GM18868 (cell line): ENCODE measurements around the gene SLC6A16.
A peak's percentile ranks its signal among the peaks of the same experiment; 100 is the strongest.
"Not testable (repeated sequence)": the region's sequence is repeated elsewhere in the genome, so short reads cannot be mapped to it uniquely, and the experiment has no call there.

ENCODE experiments used
- ATAC-seq: cut with Tn5 transposase; IDR thresholded peaks from one replicate; pipeline ENCODE4 v1.9.1; 2021; ENCODE audit warnings: mild to moderate bottlenecking, moderate library complexity; ENCODE audit not compliant: unreplicated experiment

SLC6A16 gene

GRCh38 chr19:49332691-49333417, 7.9 kb upstream of the SLC6A16 start:
- ATAC-seq, result not testable (repeated sequence)

- peak; percentile 36 for ATAC-seq
Observed at GRCh38 chr19:49331616-49332055, 6.6 kb upstream of the SLC6A16 start.

- ATAC-seq, result not testable (repeated sequence)
Observed at GRCh38 chr19:49331187-49331586, 6.2 kb upstream of the SLC6A16 start.

GRCh38 chr19:49328741-49329140, 3.8 kb upstream of the SLC6A16 start:
- ATAC-seq, result no peak

- ATAC-seq, result no peak
Observed at GRCh38 chr19:49327878-49328544, 3.0 kb upstream of the SLC6A16 start.

- ATAC-seq, result no peak
Observed at GRCh38 chr19:49326165-49326704, 1.2 kb upstream of the SLC6A16 start.

- not testable (repeated sequence) for ATAC-seq
Observed at GRCh38 chr19:49325756-49326155, 765 bp upstream of the SLC6A16 start.

GRCh38 chr19:49318296-49318695, 6.7 kb downstream of the SLC6A16 start:
- ATAC-seq, result no peak

GRCh38 chr19:49316284-49316683, 8.7 kb downstream of the SLC6A16 start:
- ATAC-seq, result no peak

- no peak for ATAC-seq
Observed at GRCh38 chr19:49315111-49315510, 9.9 kb downstream of the SLC6A16 start.

GRCh38 chr19:49309087-49309486, 15.9 kb downstream of the SLC6A16 start:
- ATAC-seq, result no peak

GRCh38 chr19:49306734-49307133, 18.3 kb downstream of the SLC6A16 start:
- not testable (repeated sequence) for ATAC-seq

- ATAC-seq, result no peak
Observed at GRCh38 chr19:49301866-49302252, 23.1 kb downstream of the SLC6A16 start.

- no peak for ATAC-seq
Observed at GRCh38 chr19:49301165-49301865, 23.7 kb downstream of the SLC6A16 start.

- not testable (repeated sequence) for ATAC-seq
Observed at GRCh38 chr19:49298653-49299052, 26.3 kb downstream of the SLC6A16 start.

- no peak for ATAC-seq
Observed at GRCh38 chr19:49297403-49297802, 27.6 kb downstream of the SLC6A16 start.

- no peak for ATAC-seq
Observed at GRCh38 chr19:49295208-49295880, 29.6 kb downstream of the SLC6A16 start.

GRCh38 chr19:49294401-49294800, 30.6 kb downstream of the SLC6A16 start:
- ATAC-seq, result no peak

- ATAC-seq, result no peak
Observed at GRCh38 chr19:49290517-49290916, 34.5 kb downstream of the SLC6A16 start.

- ATAC-seq, result not testable (repeated sequence)
Observed at GRCh38 chr19:49289286-49289685, 35.7 kb downstream of the SLC6A16 start.

GRCh38 chr19:49288205-49288604, 36.8 kb downstream of the SLC6A16 start:
- not testable (repeated sequence) for ATAC-seq
